Hematopoietic multipotent progenitor cell treated with erythropoietin and hydrocortisone succinate and interleukin-3 and kit ligand, for 4 days (in vitro differentiated cells): ENCODE data around the gene CCDC127.

ENCODE experiments used
- DNase-seq: peaks from one replicate; pipeline ENCODE4 v3.0.0-alpha.2; 2015

The CCDC127 gene

GRCh38 chr5:155651-156410 lies 62.1 kb downstream of the CCDC127 start:
- DNase-seq = no peak

- DNase-seq = no peak
These were observed 63.1 kb downstream of the CCDC127 start for GRCh38 chr5:154826-155225.

- DNase-seq = no peak
These were observed 63.7 kb downstream of the CCDC127 start for GRCh38 chr5:154236-154635.

GRCh38 chr5:153256-153655 lies 64.7 kb downstream of the CCDC127 start:
- no peak for DNase-seq

GRCh38 chr5:152077-152476 lies 65.9 kb downstream of the CCDC127 start:
- DNase-seq = no peak

- no peak for DNase-seq
These were observed 67.2 kb downstream of the CCDC127 start for GRCh38 chr5:150746-151145.

GRCh38 chr5:149745-150485 lies 68.0 kb downstream of the CCDC127 start:
- DNase-seq = no peak

- no peak for DNase-seq
These were observed 70.2 kb downstream of the CCDC127 start for GRCh38 chr5:147751-148150.
